Stomach smooth muscle (tissue), 2 donors: ENCODE results near the gene CDH23.

ENCODE experiments used
- H3K27ac ChIP-seq: one replicate; pipeline ENCODE4 v1.7.0; 2013; ENCODE audit warnings: mild to moderate bottlenecking, low read length, inconsistent platforms
- H3K27me3 ChIP-seq, 2 donors: one replicate each; pipeline ENCODE4 v1.7.0; 2013; ENCODE audit warnings: low read length in 2 of 2; ENCODE audit not compliant: insufficient read depth in 2 of 2, control insufficient read depth in 1 of 2
- H3K36me3 ChIP-seq, 2 donors: one replicate each; pipeline ENCODE4 v1.7.0; 2013; ENCODE audit warnings: low read length in 2 of 2; ENCODE audit not compliant: control insufficient read depth in 2 of 2, insufficient read depth in 2 of 2
- H3K4me1 ChIP-seq: one replicate; pipeline ENCODE4 v1.7.0; 2013; ENCODE audit warnings: low read length; ENCODE audit not compliant: control insufficient read depth, insufficient read depth
- H3K4me3 ChIP-seq, 2 donors: one replicate each; pipeline ENCODE4 v1.7.0; 2013; ENCODE audit warnings: low read length in 2 of 2
- H3K9ac ChIP-seq, 2 donors: one replicate each; pipeline ENCODE4 v1.7.0; 2013; ENCODE audit warnings: low read length in 2 of 2, mild to moderate bottlenecking in 1 of 2
- H3K9me3 ChIP-seq, 2 donors: one replicate each; pipeline ENCODE4 v1.7.0; 2013; ENCODE audit warnings: low read length in 2 of 2; ENCODE audit not compliant: control insufficient read depth in 2 of 2
- donor health status: healthy.
- donor health status: Pancreatic carcinoma.

Gene CDH23

GRCh38 chr10:71802235-71802634, 405.5 kb downstream of the CDH23 start:
- peaks cover 0 to 2% of the 10 kb centered on the region in 2 donors for H3K27me3 ChIP-seq
- H3K27ac ChIP-seq: no peak overlapping the region
- H3K36me3 ChIP-seq: no peaks in the 10 kb centered on the region
- no peak overlapping the region for H3K9ac ChIP-seq
- no peaks in the 10 kb centered on the region for H3K4me1 ChIP-seq
- H3K9me3 ChIP-seq: no peaks in the 10 kb centered on the region
- H3K4me3 ChIP-seq: no peak overlapping the region

- Histone ChIP-seq H3K4me1 (no peaks in the 10 kb centered on the region), H3K4me3 (no peak overlapping the region), H3K9ac (no peak overlapping the region), H3K27me3 (peaks cover 0 to 2% of the 10 kb centered on the region in 2 donors), H3K27ac (no peak overlapping the region), H3K9me3 (no peaks in the 10 kb centered on the region), H3K36me3 (no peaks in the 10 kb centered on the region)
Observed at GRCh38 chr10:71802715-71803488, 406.2 kb downstream of the CDH23 start.

GRCh38 chr10:71804077-71804476, 407.4 kb downstream of the CDH23 start:
- peaks cover 0 to 2% of the 10 kb centered on the region in 2 donors for H3K27me3 ChIP-seq
- no peak overlapping the region for H3K27ac ChIP-seq
- H3K4me1 ChIP-seq: no peaks in the 10 kb centered on the region
- no peaks in the 10 kb centered on the region for H3K9me3 ChIP-seq
- H3K9ac ChIP-seq: no peak overlapping the region
- H3K4me3 ChIP-seq: no peak overlapping the region
- no peaks in the 10 kb centered on the region for H3K36me3 ChIP-seq

GRCh38 chr10:71805776-71806703, 409.3 kb downstream of the CDH23 start:
- H3K36me3 ChIP-seq: no peaks in the 10 kb centered on the region
- H3K27ac ChIP-seq: no peak overlapping the region
- H3K4me3 ChIP-seq: no peak overlapping the region
- no peaks in the 10 kb centered on the region for H3K4me1 ChIP-seq
- peaks cover 0 to 2% of the 10 kb centered on the region in 2 donors for H3K27me3 ChIP-seq
- no peaks in the 10 kb centered on the region for H3K9me3 ChIP-seq
- H3K9ac ChIP-seq: no peak overlapping the region

- Histone ChIP-seq H3K27me3 (peaks cover 0 to 2% of the 10 kb centered on the region in 2 donors), H3K4me3 (no peak overlapping the region), H3K27ac (no peak overlapping the region), H3K9me3 (no peaks in the 10 kb centered on the region), H3K4me1 (no peaks in the 10 kb centered on the region), H3K36me3 (no peaks in the 10 kb centered on the region), H3K9ac (no peak overlapping the region)
Observed at GRCh38 chr10:71806704-71807556, 410.2 kb downstream of the CDH23 start.

- Histone ChIP-seq H3K9me3 (no peaks in the 10 kb centered on the region), H3K4me1 (peaks cover 6% of the 10 kb centered on the region), H3K9ac (no peak overlapping the region), H3K36me3 (no peaks in the 10 kb centered on the region), H3K4me3 (no peak overlapping the region), H3K27me3 (peaks cover 0 to 2% of the 10 kb centered on the region in 2 donors), H3K27ac (no peak overlapping the region)
Observed at GRCh38 chr10:71807557-71808510, 411.1 kb downstream of the CDH23 start.

- H3K9ac ChIP-seq: no peak overlapping the region
- no peaks in the 10 kb centered on the region for H3K36me3 ChIP-seq
- H3K4me3 ChIP-seq: no peak overlapping the region
- no peaks in the 10 kb centered on the region for H3K9me3 ChIP-seq
- H3K27me3 ChIP-seq: peaks cover 0 to 2% of the 10 kb centered on the region in 2 donors
- peaks cover 10% of the 10 kb centered on the region for H3K4me1 ChIP-seq
- no peak overlapping the region for H3K27ac ChIP-seq
Observed at GRCh38 chr10:71809628-71810027, 412.9 kb downstream of the CDH23 start.

- peaks cover 0 to 4% of the 10 kb centered on the region in 2 donors for H3K36me3 ChIP-seq
- H3K4me1 ChIP-seq: peaks cover 10% of the 10 kb centered on the region
- H3K9me3 ChIP-seq: no peaks in the 10 kb centered on the region
- peaks cover 0 to 2% of the 10 kb centered on the region in 2 donors for H3K27me3 ChIP-seq
- no peak overlapping the region for H3K9ac ChIP-seq
- H3K4me3 ChIP-seq: no peak overlapping the region
- no peak overlapping the region for H3K27ac ChIP-seq
Observed at GRCh38 chr10:71810048-71810750, 413.5 kb downstream of the CDH23 start.

- H3K4me1 ChIP-seq: peaks cover 10% of the 10 kb centered on the region
- H3K9me3 ChIP-seq: no peaks in the 10 kb centered on the region
- peaks cover 0 to 2% of the 10 kb centered on the region in 2 donors for H3K27me3 ChIP-seq
Observed at GRCh38 chr10:71811351-71811750, 414.6 kb downstream of the CDH23 start.

More at GRCh38 chr10:71811351-71811750, 414.6 kb downstream of the CDH23 start:
- H3K36me3 ChIP-seq: peaks cover 6 to 13% of the 10 kb centered on the region in 2 donors
- no peak overlapping the region for H3K4me3 ChIP-seq
- no peak overlapping the region for H3K9ac ChIP-seq
- no peak overlapping the region for H3K27ac ChIP-seq
